ELR (cell line): Measurements from ENCODE around the gene IL4R.

Source experiments
- DNase-seq: peaks from one replicate; pipeline ENCODE4 v3.0.0-alpha.2; 2015; ENCODE audit warnings: low read depth

Gene IL4R

GRCh38 chr16:27315333-27316037 is 1.7 kb downstream of the IL4R start:
- peak; percentile 88 for DNase-seq

DNA sequence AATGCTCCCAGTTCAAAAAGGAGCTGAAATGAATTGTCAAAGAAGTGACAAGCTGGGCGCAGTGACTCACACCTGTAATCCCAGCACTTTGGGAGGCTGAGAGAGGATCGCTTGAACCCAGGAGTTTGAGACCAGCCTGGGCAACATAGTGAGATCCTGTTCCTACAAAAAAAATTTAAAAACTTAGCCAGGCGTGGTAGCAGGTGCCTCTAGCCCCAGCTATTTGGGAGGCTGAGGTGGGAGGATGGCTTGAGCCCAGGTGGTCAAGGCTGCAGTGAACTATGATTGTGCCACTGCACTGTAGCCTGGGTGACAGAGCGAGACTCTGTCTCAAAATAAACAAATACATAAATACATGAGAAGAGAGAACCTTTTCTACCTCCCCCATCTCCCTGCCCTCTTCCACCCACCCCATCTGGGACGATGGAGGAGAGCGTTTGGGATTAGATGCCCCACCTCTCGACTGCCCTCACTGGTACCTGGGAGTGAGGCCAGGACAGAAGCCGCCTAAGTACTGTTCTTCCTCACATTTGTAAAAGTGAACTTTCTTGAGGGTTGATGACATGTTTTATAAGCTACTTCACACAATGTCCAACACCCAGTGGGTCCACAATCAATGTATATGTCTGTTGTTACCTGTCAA is 2.4 kb downstream of the IL4R start:
- DNase-seq, result no peak

DNA sequence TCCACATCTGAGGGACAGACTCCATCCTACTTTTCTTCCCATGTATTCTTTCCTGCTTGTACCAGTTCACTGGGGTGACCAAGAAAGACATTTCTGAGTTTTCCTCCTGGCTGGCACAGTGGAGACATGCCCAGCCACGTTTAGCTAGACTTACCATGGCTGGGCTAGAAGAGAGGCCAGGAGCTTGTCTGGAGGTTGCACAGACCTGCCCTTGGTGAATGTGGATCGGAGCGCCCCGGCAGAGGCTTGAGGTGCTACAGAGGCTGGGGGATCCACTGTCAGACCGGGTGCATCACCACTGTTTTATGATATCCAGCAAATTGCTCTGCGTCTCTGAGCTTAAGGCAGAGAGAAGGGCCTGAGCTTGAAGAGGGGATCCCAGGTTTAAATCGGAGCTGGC is 3.5 kb downstream of the IL4R start:
- DNase-seq, result no peak

- DNase-seq, result no peak
Observed at GRCh38 chr16:27317738-27318391, 4.1 kb downstream of the IL4R start.

GRCh38 chr16:27318392-27319256 is 4.8 kb downstream of the IL4R start:
- no peak for DNase-seq

- no peak for DNase-seq
Observed at GRCh38 chr16:27319257-27319965, 5.6 kb downstream of the IL4R start.

DNA sequence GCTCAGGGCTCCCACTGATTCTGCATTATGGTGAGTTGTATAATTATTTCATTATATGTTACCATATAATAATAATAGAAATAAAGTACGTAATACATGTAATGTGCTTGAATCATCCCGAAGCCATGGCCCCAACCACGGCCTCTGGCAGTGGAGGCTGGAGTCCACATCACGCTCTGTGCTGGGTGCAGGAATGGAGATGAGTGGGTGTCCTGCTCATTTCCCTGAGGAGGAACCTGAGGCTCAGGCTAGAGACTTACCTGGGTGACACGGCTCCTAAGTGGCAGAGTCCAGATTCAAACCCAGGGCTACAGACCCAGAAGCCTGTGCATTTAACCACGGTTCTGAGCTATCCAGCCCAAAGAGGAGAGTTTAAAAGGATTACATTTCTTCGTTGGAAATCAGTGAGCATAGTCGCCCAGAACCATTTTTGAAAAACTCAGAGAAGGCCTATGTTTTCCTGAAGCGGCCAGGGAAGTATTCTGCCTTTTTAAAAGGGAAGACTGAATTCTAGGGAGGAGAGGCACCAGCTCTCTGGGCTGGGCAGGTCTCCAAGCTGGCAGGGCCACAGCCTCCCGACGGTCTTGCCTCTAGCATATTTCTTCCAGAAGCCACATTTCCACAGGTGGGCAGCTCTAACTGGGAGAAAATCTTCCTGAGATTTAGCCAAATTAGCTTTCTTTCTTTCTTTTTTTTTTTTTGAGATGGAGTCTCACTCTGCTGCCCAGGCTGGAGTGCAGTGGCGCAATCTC is 6.7 kb downstream of the IL4R start:
- no peak for DNase-seq

DNA sequence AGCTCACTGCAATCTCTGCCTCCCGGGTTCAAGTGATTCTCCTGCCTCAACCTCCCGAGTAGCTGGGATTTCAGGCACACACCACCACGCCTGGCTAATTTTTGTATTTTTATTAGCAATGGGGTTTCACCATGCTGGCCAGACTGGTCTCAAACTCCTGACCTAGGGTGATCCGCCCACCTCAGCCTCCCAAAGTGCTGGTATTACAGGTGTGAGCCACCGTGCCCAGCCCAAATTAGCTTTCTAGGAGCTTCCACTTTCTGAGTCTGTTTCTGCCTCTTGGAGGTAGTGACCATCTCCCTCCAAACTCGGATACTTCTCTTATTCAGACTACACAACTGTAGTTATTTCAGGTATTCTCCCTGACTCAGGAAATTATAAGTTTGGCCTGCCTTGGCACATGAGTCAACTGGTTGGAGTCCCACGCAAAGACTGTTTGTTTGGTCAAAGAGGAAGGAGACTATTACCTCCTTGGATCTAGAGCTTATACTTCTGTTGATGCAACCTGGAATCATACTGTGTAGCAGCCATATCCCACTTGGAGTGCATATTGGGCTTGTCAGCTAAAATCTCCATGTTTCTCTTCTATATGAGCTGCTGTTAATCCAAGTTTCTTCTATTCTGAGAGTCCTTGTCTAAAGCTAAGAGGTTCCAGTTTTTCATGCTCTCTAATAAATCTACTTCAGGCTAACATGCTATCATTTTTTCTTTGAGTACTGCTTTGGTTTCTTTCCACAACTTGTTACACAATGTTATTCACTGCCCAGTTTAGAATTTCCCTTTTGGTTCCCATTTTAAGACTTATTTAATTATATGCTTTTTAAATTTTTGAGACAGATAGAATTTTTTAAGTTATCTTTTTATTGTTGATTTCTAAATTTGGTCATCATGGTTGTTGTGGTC is 7.5 kb downstream of the IL4R start:
- DNase-seq, result peak; percentile 68

DNA sequence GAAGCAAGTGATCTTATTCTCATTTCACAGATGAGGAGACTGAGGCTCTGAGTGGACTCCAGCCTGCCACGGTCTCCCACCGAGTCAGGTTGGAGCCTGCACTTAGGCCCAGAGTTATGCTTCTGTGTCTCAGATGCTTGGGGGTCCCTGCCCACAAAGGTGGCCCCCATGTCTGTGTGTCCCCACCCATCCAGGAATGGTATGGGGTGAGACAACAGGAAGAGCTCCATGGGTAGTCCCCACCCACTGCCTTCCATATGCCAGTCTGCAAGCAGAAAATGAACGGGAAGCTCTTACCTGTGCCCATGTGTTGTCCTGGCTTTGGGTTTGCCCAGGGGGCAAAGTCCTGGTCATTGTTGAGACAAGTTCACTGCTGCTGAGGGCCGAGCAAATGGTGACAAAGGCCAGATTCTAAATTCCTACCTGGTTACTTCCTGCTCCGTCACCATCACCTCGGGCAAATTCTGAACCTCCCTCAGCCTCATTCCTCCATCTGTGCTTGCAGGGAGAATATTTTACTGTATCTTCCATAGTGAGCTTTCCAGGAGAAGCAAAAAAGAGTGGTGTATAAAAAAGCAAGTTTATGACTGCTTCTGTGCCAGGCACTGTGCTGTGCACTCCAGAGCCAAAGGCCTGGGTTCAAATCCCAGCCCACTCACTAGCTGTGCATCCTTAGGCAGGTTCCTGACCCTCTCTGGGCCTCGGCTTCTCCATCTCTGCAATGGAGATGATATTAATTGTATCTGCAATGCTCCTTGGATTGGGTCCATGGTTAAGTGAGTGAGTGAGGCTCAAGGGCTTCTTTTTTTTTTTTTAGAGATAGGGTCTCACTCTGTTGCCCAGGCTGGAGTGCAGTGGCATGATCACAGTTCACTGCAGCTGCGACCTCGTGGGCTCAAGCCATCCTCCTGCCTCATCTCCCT is 9.3 kb downstream of the IL4R start:
- DNase-seq, result no peak

DNA sequence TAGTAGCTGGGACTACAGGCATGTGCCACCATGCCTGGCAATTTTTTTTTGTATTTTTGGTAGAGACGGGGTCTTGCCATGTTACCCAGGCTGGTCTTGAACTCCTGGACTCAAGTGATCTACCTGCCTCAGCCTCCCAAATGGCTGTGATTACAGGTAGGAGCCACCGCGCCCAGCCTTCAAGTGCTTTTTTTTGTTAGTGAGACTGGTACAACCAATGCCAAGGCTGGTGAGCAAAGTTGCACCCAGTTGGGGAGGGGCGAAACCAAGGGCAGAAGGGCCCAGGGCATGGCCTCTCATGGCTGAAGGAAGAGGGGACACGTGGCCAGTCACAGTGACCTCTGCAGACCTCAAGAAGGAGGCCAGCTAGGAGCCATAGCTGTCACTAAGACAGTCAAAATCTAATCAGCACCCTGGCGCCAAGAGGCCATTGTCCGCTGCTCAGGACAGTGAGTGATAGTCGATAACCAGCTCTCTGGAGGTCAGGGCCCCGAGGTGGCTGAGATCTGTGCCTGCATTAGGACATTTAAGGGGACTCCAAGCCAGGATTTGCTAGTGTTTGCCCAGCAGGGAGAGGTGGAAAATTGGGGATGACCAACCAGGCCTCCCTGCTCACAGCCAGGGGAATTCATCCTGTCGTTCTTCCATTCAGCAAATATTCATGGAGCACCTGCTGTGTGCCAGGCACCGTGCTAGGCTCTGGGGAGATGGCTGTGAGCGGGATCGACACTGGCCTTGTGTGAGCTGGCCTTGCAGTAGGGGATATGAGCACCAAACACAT is 10.2 kb downstream of the IL4R start:
- no peak for DNase-seq

- DNase-seq, result no peak
Observed at GRCh38 chr16:27324851-27325301, 11.1 kb downstream of the IL4R start.

GRCh38 chr16:27325736-27326135 is 12.0 kb downstream of the IL4R start:
- no peak for DNase-seq

GRCh38 chr16:27326251-27326650 is 12.5 kb downstream of the IL4R start:
- no peak for DNase-seq

DNA sequence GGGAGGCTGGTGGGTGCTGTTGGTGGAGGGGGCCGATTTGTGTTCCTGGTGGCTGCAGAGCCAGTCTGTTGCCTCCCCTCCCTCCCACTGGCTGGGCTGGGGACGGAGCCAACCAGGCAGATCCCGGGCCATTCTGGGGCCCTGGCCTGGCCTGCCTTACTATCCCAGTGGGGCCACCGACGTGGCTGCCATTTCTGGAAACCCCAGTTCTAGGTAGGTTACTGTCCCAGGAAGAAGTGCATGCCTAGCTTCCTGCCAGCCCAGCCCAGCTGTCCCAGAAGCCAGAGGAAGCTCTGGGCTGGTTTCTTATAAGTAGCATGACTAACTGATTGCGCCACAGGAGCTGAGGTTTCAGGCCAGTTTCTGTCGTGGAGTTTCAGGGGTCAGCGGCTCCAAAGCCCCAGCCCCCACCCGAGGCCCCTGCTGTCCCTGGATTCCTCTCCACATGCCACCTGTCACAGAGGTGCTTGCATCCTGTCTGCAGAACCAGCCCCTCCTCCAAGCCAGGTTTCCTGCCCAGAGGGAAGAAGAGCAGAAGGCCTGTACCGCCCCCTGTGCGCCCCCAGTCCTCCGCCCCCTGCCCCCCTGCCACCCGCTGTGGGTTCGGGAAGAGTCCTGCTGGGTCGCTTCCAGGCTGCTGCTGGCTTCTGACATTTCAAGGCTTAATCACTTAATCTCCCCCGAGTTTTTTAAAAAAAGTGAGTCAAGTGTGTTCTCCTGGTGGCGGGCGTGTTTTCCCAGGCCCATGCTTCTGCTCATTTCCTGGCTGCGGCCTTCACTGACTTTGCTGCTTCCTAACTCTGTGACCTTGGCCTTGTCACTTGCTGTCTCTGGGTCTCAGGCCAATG is 13.2 kb downstream of the IL4R start:
- DNase-seq, result peak; percentile 95

DNA sequence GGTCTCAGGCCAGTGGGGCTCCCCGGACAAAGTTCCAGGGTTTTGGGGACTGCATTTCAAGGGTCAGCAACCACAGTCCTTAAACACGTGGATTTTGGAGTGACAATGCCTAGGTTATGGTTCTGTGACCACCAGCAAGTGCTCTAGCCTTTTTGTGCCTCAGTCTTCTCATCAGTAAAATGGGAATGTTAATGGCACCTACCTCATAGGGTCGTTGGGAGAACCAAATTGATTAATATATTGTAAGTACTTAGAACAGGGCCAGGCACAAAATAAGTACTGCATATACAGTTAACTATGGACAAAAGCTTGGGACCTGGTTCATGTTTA is 13.8 kb downstream of the IL4R start:
- DNase-seq, result no peak

- DNase-seq, result no peak
Observed at GRCh38 chr16:27328937-27329336, 15.2 kb downstream of the IL4R start.
